Neural progenitor cell (in vitro differentiated cells): ENCODE data around the gene ANO7. TPM values are rescaled to one million over a fixed set of nuclear protein-coding genes. Genes with fewer than 3 reads are reported as not detected.

Experiments
- DNase-seq: peaks from one replicate; pipeline ENCODE4 v3.0.0-alpha.2; 2016; ENCODE audit warnings: low spot score
- H2AFZ ChIP-seq: fragments of 200-600 bp; sonication (generic); replicated peaks from 2 replicates; pipeline ENCODE4 v1.6.1; 2016; ENCODE audit warnings: antibody characterized with exemption
- H3F3A ChIP-seq: fragments of 200-600 bp; sonication (generic); 2 replicates; pipeline ENCODE4 v1.6.1; 2016; ENCODE audit warnings: antibody characterized with exemption, low read depth
- H3K27ac ChIP-seq: fragments of 200-600 bp; sonication (generic); 2 replicates; pipeline ENCODE4 v1.5.1; 2016; ENCODE audit warnings: mild to moderate bottlenecking
- H3K27me3 ChIP-seq: fragments of 200-600 bp; sonication (generic); 2 replicates; pipeline ENCODE4 v1.6.1; 2016; ENCODE audit warnings: mild to moderate bottlenecking, moderate library complexity
- H3K36me3 ChIP-seq: fragments of 200-600 bp; sonication (generic); 2 replicates; pipeline ENCODE4 v1.5.1; 2016
- H3K4me1 ChIP-seq: fragments of 200-600 bp; sonication (generic); 2 replicates; pipeline ENCODE4 v1.6.1; 2016; ENCODE audit warnings: mixed run types
- H3K4me2 ChIP-seq: fragments of 200-600 bp; sonication (generic); 2 replicates; pipeline ENCODE4 v1.6.1; 2016
- H3K4me3 ChIP-seq: fragments of 200-600 bp; sonication (generic); 2 replicates; pipeline ENCODE4 v1.5.1; 2016
- H3K79me2 ChIP-seq: fragments of 200-600 bp; sonication (generic); 2 replicates; pipeline ENCODE4 v1.6.1; 2016; ENCODE audit warnings: low read depth
- H3K9ac ChIP-seq: fragments of 200-600 bp; sonication (generic); 2 replicates; pipeline ENCODE4 v1.6.1; 2016
- H3K9me3 ChIP-seq: fragments of 200-600 bp; sonication (generic); 2 replicates; pipeline ENCODE4 v1.5.1; 2016; ENCODE audit warnings: low read depth
- H4K20me1 ChIP-seq: fragments of 200-600 bp; sonication (generic); 2 replicates; pipeline ENCODE4 v1.6.1; 2016; ENCODE audit warnings: low read depth
- H3K27ac Mint-ChIP-seq: 3 replicates; pipeline ENCODE4 v1.8.0; 2021; ENCODE audit warnings: mixed read lengths
- H3K27me3 Mint-ChIP-seq: 2 replicates; pipeline ENCODE4 v1.8.0; 2022; ENCODE audit warnings: low read depth, mild to moderate bottlenecking, inconsistent platforms, moderate library complexity, mixed read lengths; ENCODE audit not compliant: insufficient read depth
- H3K36me3 Mint-ChIP-seq: 3 replicates; pipeline ENCODE4 v1.8.0; 2021; ENCODE audit warnings: mixed read lengths
- H3K4me1 Mint-ChIP-seq: 3 replicates; pipeline ENCODE4 v1.8.0; 2021; ENCODE audit warnings: mixed read lengths
- H3K4me3 Mint-ChIP-seq: 3 replicates; pipeline ENCODE4 v1.8.0; 2021; ENCODE audit warnings: mild to moderate bottlenecking, moderate library complexity, mixed read lengths
- H3K9me3 Mint-ChIP-seq: 3 replicates; pipeline ENCODE4 v1.8.0; 2020; ENCODE audit warnings: mixed read lengths
- EZH2 ChIP-seq: fragments of 200-600 bp; sonication (generic); IDR thresholded peaks from 2 replicates; pipeline ENCODE4 v1.6.1; 2017; ENCODE audit warnings: antibody characterized with exemption, mild to moderate bottlenecking, moderate library complexity
- EZH2phosphoT487 ChIP-seq: fragments of 200-600 bp; sonication (generic); IDR thresholded peaks from 2 replicates; pipeline ENCODE4 v1.6.1; 2017; ENCODE audit warnings: antibody characterized with exemption
- total RNA-seq: library from RNA; depleted of rRNA; stranded (reverse); fragments of >200 nt; gene quantifications from 2 replicates; pipeline ENCODE4 v1.2.3, GENCODE V29; 2015; ENCODE audit warnings: low replicate concordance
- TF ChIP-seq, protein P1 (sequence below): fragments of 200-600 bp; sonication (generic); IDR thresholded peaks from 2 replicates; pipeline ENCODE4 v1.5.1; 2017; ENCODE audit warnings: antibody characterized with exemption, mild to moderate bottlenecking

Gene ANO7
- total RNA-seq, 1 donor from 2014 or later = not detected

DNA sequence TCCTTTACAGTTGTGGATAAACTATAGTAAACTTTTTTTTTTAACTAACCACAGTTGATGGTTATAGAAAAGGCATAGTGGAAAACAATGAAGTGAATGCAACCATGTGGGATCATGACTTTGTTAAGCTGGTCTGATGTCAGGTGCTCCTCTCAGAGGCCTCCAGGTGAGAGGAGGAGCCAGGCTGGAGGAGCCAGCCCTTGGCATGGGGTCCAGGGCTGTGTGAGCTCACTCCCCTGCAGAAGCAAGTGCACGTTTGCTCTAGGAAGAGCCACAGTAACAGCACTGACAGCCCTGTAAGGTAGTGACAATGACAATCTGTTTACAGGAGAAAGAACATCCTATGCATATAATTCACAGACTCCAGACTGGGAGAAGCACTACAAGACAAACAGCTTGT is 32.5 kb upstream of the ANO7 start:
- peaks cover 9% of the 10 kb centered on the region for H3K79me2 ChIP-seq
- TF ChIP-seq EZH2 = no peak
- TF ChIP-seq EZH2phosphoT487 = no peak
- TF ChIP-seq, protein P1, sequence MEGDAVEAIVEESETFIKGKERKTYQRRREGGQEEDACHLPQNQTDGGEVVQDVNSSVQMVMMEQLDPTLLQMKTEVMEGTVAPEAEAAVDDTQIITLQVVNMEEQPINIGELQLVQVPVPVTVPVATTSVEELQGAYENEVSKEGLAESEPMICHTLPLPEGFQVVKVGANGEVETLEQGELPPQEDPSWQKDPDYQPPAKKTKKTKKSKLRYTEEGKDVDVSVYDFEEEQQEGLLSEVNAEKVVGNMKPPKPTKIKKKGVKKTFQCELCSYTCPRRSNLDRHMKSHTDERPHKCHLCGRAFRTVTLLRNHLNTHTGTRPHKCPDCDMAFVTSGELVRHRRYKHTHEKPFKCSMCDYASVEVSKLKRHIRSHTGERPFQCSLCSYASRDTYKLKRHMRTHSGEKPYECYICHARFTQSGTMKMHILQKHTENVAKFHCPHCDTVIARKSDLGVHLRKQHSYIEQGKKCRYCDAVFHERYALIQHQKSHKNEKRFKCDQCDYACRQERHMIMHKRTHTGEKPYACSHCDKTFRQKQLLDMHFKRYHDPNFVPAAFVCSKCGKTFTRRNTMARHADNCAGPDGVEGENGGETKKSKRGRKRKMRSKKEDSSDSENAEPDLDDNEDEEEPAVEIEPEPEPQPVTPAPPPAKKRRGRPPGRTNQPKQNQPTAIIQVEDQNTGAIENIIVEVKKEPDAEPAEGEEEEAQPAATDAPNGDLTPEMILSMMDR = no peak
- DNase-seq = no peak
- peaks cover 4% of the 10 kb centered on the region for H3K36me3 Mint-ChIP-seq
- H3K4me3 Mint-ChIP-seq = no peak overlapping the region
- H3K27ac ChIP-seq = no peak overlapping the region
- no peak overlapping the region for H3K4me2 ChIP-seq
- no peaks in the 10 kb centered on the region for H3K36me3 ChIP-seq
- peaks cover 4% of the 10 kb centered on the region for H3K4me1 ChIP-seq
- no peaks in the 10 kb centered on the region for H3K27me3 Mint-ChIP-seq
- peak overlapping the region; percentile 39 for H3K9ac ChIP-seq
- no peaks in the 10 kb centered on the region for H3K27me3 ChIP-seq
- H3K27ac Mint-ChIP-seq = no peak overlapping the region
- no peak overlapping the region for H2AFZ ChIP-seq
- H3K4me3 ChIP-seq = no peak overlapping the region
- no peaks in the 10 kb centered on the region for H3K9me3 ChIP-seq
- H3K9me3 Mint-ChIP-seq = no peaks in the 10 kb centered on the region
- H4K20me1 ChIP-seq = no peaks in the 10 kb centered on the region
- peaks cover 19% of the 10 kb centered on the region for H3K4me1 Mint-ChIP-seq
- H3F3A ChIP-seq = no peaks in the 10 kb centered on the region

DNA sequence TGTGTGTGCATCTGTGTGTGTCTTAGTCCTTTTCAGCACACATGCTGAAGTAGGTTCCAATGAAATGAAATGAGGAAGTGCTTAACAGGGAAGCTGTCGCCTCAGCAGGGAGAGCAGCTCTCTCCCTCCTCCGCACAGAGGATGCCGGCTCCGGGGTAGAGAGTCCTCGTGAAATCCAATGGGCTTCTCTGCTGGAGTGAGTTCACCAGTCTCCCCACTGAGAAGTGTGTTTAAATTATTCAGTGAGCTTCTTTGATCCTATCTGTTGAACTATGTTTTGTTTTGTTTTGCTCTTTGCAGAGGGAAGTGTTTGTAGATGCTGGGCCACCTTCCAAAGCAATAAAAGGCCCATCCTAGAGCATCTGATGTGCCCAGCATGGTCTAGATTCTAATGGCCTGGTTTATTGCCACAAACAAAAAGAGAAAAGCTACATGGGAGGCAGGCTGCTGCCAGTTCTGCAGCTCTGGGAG is 31.5 kb upstream of the ANO7 start:
- H3K9me3 Mint-ChIP-seq = no peaks in the 10 kb centered on the region
- Histone ChIP-seq H3K79me2 (peaks cover under 1% of the 10 kb centered on the region), H3K27me3 (no peaks in the 10 kb centered on the region), H3K27ac (no peak overlapping the region), H3K36me3 (no peaks in the 10 kb centered on the region), H2AFZ (no peak overlapping the region), H3K4me1 (no peaks in the 10 kb centered on the region), H3K9me3 (no peaks in the 10 kb centered on the region), H3K4me2 (no peak overlapping the region), H3K9ac (no peak overlapping the region), H3K4me3 (no peak overlapping the region), H3F3A (no peaks in the 10 kb centered on the region), H4K20me1 (no peaks in the 10 kb centered on the region)
- no peak overlapping the region for H3K27ac Mint-ChIP-seq
- TF ChIP-seq, protein P1 = no peak
- TF ChIP-seq EZH2phosphoT487 (no peak), EZH2 (no peak)
- no peak for DNase-seq
- peaks cover 11% of the 10 kb centered on the region for H3K4me1 Mint-ChIP-seq
- no peaks in the 10 kb centered on the region for H3K27me3 Mint-ChIP-seq
- H3K4me3 Mint-ChIP-seq = no peak overlapping the region
- peaks cover 6% of the 10 kb centered on the region for H3K36me3 Mint-ChIP-seq

DNA sequence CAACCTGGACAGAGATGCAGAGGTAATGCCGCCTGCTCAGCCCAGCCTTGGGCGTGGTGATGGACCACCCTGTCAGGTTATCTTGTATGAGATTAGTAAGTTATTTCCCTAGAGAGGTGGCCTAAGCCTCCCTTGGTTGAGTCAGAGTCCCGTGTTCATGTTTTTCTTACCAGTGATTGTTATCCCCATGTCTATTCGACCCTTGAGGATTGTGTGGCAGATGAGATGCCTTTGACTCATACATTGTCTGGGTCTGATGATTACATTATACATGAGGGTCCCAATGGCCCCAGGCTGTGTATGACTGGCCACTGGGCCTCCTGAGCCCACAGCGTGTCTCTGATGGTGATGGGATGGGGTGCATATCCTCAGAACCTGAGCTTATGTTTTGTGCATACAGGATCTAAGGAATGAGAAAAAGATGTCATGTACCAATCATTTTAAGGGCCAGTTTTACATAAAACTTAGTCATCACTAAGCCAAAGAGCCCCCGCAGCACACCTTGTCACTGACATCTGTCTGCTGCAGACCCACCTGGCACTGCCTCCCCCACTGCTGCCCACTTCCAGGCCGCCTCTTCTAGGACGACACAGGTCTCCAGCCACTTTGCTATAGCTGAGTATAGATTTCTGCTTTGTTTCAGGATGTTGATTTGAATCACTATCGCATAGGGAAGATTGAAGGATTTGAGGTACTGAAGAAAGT is 30.5 kb upstream of the ANO7 start:
- no peak overlapping the region for H2AFZ ChIP-seq
- H3K9ac ChIP-seq = no peak overlapping the region
- H3K27me3 Mint-ChIP-seq = no peaks in the 10 kb centered on the region
- no peaks in the 10 kb centered on the region for H3K9me3 Mint-ChIP-seq
- peaks cover 11% of the 10 kb centered on the region for H3K4me1 Mint-ChIP-seq
- H3K36me3 Mint-ChIP-seq = peaks cover 6% of the 10 kb centered on the region
- H3K4me3 Mint-ChIP-seq = no peak overlapping the region
- DNase-seq = no peak
- H3K36me3 ChIP-seq = no peaks in the 10 kb centered on the region
- no peaks in the 10 kb centered on the region for H3K27me3 ChIP-seq
- no peak overlapping the region for H3K27ac ChIP-seq
- no peak overlapping the region for H3K4me2 ChIP-seq
- H3K79me2 ChIP-seq = no peaks in the 10 kb centered on the region
- no peak overlapping the region for H3K27ac Mint-ChIP-seq
- no peaks in the 10 kb centered on the region for H3K4me1 ChIP-seq
- no peak for TF ChIP-seq EZH2
- TF ChIP-seq, protein P1 = no peak
- TF ChIP-seq EZH2phosphoT487 = no peak
- H3K9me3 ChIP-seq = no peaks in the 10 kb centered on the region
- no peaks in the 10 kb centered on the region for H4K20me1 ChIP-seq
- no peak overlapping the region for H3K4me3 ChIP-seq
- no peaks in the 10 kb centered on the region for H3F3A ChIP-seq
